NOMO-1 treated with DMSO at 0.1 percent for 48 hours (cell line): ENCODE data around the gene DHX9.
A peak's percentile ranks its signal among the peaks of the same experiment; 100 is the strongest.

Experiments used
- DNase-seq: peaks from one replicate; lab custom pipeline; 2025; ENCODE audit not compliant: unreplicated experiment; lab: John Stamatoyannopoulos, UW

Gene DHX9

GRCh38 chr1:182835806-182836205, 3.3 kb upstream of the DHX9 start:
- no peak for DNase-seq

DNA sequence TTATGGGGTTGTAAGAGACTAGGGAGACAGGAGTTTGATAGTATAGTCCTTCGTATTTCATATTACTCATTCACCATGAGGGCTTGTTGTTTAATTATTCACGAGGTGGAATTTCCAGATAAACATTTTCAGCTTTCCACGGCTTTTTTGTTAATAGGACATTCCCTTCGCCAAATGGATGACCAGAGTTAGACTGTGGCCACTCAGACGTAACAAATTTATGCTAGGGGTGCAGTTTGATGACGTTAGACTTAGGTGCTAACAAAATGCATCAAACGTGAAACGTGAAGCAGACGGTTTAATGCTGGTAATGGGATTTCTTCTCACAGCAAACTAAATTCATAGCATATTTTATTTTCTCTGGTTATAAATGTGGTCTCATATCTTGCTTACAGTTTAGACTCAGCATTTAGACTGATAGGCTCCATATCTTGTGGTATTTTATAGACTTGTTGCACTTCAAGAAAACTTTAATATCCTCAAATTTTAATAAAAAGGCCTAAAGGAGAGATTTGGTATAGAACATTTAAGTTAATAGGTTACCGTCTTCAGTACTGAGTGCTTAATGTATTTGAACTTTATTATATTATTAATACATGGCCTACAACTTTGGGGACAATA, 2.3 kb downstream of the DHX9 start:
- DNase-seq: no peak

GRCh38 chr1:182842265-182842664, 3.1 kb downstream of the DHX9 start:
- peak; percentile 1 for DNase-seq

DNA sequence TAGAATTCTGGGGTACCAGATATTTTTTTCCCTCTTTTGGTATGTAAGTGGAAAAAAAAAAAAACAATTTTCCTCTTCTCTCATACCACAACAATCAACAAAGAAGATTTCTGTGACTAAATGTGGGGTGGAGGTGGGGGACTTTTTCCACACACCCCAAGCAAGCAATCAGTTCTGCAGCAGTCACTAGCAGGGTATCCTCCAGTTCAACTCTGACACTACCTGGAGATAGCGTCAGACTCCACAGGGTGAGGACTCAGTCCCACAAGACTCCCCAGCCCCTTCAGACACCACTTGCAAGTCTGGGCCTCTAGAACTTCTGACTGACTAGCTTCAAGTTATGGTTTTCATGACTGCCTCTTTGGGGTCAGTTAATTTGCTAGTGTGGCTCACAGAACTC, 6.2 kb downstream of the DHX9 start:
- DNase-seq: no peak

- no peak for DNase-seq
Measured at GRCh38 chr1:182845894-182846293, 6.7 kb downstream of the DHX9 start.

GRCh38 chr1:182847105-182847504, 8.0 kb downstream of the DHX9 start:
- no peak for DNase-seq

GRCh38 chr1:182848736-182849135, 9.6 kb downstream of the DHX9 start:
- no peak for DNase-seq

- DNase-seq: no peak
Measured at GRCh38 chr1:182850319-182850718, 11.2 kb downstream of the DHX9 start.

DNA sequence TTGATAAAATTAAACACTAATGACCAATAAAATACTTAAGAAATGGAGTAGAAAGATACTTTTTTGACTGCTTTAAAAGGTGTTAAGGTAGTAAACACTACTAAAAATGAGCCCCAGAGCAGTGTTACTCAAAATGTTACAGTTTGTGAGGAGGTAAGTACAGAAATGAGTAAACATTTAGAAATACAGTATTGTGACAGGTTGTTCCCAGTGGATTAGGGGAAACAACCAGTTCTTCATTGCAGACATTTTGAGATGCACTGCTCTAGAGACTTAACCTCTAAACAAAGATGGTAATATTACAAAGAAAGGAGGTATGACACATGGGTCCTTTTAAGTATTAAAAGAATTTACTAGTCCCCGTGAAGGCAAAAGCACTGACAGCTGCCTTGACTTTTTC, 12.7 kb downstream of the DHX9 start:
- DNase-seq: no peak

DNA sequence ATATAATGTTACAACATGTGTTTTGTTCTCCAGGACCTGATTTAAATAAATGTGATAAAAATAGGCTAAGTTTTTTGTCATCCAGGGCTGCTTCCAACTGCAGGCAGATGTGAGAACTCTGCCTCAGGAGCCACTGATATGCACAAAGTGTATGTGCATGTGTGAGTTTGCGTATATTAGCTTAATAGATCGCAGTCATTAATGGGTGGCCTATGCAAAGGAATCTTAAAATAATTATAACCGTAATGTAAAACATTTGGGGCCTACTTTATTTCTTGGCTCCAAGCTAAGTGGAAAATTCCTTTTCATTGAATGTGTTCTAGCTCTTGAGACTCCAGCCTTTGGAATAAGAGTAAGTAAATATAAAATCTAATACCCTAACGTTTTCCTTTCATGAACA, 16.8 kb downstream of the DHX9 start:
- no peak for DNase-seq

DNA sequence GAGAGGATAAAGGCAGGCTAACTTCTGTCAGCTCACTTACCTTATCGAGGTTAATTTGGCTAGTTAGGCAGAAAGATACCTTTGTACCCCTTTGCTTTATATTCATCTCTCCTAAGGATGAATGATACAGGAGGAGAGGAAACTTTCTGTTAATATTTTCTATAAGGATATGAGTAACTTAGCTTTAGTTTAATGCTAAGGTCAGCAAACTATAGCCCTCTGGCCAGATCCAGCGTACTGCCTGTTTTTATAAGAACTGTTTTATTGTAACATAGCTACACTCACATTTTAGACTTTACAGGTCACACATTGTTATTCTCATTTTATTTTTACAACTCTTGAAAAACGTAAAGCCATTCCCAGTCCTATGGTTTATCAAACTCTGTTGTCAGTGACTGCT, 18.1 kb downstream of the DHX9 start:
- no peak for DNase-seq

- no peak for DNase-seq
Measured at GRCh38 chr1:182860658-182861057, 21.5 kb downstream of the DHX9 start.

GRCh38 chr1:182861994-182862393, 22.8 kb downstream of the DHX9 start:
- no peak for DNase-seq

GRCh38 chr1:182862827-182863226, 23.7 kb downstream of the DHX9 start:
- no peak for DNase-seq

- DNase-seq: no peak
Measured at GRCh38 chr1:182863940-182864339, 24.8 kb downstream of the DHX9 start.

- DNase-seq: no peak
Measured at GRCh38 chr1:182867861-182868260, 28.7 kb downstream of the DHX9 start.

DNA sequence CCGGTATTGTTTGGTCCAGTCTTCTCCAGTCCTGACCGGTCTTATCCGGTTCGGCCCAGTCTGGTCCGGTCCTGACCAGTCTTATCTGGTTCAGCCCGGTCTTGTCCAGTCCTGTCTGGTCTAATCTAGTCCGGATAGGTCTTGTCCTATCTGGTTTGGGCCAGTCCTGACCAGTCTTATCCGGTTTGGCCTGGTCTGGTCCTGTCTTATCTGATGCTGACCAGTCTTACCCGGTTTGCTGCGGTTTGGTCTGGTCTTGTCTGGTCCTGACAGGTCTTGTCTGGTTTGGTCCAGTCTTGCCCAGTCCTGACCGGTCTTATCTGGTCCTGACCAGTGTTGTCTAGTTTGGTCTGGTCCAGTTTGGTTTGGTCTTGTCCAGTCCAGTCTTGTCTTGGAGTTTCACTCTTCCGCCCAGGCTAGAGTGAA, 30.1 kb downstream of the DHX9 start:
- no peak for DNase-seq

DNA sequence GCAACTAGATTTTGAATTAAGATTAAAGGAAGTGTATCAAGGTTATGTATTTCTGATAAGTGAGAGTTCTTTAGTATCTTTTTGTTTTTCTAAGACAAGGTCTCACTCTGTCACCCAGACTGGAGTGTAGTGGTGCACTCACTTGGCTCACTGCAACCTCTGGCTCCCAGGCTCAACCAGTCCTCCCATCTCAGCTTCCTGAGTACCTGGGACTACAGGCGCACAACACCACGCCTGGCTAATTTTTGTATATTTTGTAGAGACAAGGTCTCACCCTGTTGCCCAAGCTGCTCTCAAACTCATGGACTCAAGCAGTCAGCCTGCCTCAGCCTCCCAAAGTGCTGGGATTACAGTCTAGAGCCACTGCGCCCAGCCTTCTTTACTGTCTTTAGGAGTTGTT, 33.7 kb downstream of the DHX9 start:
- no peak for DNase-seq

GRCh38 chr1:182875889-182876288, 36.7 kb downstream of the DHX9 start:
- no peak for DNase-seq

- DNase-seq: no peak
Measured at GRCh38 chr1:182877331-182877730, 38.2 kb downstream of the DHX9 start.

DNA sequence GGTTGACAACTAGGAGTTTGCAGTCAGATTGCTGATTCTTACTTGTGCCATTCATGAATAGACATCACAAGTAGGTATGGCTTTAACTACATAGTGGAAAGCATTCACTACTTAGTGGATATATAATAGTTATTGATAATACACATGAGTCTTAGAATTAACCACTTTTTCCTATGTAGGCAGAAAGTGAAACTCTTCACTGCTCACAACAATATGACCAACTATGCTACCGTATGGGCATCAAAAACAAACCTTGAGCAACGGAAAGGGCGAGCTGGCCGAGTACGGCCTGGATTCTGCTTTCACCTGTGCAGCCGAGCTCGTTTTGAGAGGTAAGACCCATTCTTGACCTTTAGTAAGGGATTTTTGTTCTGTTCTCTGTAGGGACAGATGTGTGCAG, 38.7 kb downstream of the DHX9 start:
- no peak for DNase-seq

GRCh38 chr1:182884872-182885271, 45.7 kb downstream of the DHX9 start:
- no peak for DNase-seq

DNA sequence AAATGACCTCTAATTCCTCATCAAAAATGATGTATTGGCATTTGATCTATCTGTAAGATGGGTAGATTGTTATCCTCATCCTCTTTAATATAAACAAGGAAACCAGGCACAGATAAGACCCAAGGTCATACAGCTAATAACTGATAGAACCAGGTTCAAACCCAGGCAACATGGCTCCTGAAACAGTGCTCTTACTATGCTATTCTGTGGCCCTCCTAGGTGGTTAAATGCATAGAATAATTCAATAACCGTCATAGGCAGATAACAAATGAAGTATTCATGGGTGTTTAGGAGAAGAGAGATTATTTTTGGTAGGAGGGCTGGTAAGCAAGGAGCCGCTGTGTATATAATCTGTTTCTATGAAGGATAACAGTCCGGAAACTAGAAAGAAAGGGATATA, 46.4 kb downstream of the DHX9 start:
- DNase-seq: no peak

DNA sequence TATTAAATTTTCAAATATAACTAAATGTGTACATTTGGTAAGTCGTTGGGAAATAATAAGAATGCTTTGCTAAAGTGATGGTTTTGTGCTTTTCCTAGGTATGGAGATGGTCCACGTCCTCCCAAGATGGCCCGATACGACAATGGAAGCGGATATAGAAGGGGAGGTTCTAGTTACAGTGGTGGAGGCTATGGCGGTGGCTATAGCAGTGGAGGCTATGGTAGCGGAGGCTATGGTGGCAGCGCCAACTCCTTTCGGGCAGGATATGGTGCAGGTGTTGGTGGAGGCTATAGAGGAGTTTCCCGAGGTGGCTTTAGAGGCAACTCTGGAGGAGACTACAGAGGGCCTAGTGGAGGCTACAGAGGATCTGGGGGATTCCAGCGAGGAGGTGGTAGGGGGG, 47.8 kb downstream of the DHX9 start:
- no peak for DNase-seq
